GM23338 (cell line): ENCODE measurements around the gene SSMEM1. TPM values are rescaled to one million over a fixed set of nuclear protein-coding genes. Genes with fewer than 3 reads are reported as not detected.

Source experiments
- ATAC-seq: fragments of 200-7000 bp; cut with Tn5 transposase; 3 replicates; pipeline ENCODE4 v1.9.1; 2020
- DNase-seq: peaks from one replicate; pipeline ENCODE4 v3.0.0-alpha.2; 2015; ENCODE audit warnings: low spot score
- H2AFZ ChIP-seq: fragments of 200-600 bp; sonication (generic); 2 replicates; pipeline ENCODE4 v1.8.0; 2016; ENCODE audit warnings: antibody characterized with exemption, mild to moderate bottlenecking, moderate library complexity
- H3F3A ChIP-seq: fragments of 200-600 bp; sonication (generic); replicated peaks from 2 replicates; pipeline ENCODE4 v1.8.0; 2017; ENCODE audit warnings: antibody characterized with exemption, mixed run types, low read depth
- H3K27ac ChIP-seq: fragments of 200-600 bp; sonication (generic); 2 replicates; pipeline ENCODE4 v1.6.1; 2016; ENCODE audit warnings: low read depth
- H3K27me3 ChIP-seq: fragments of 200-600 bp; sonication (generic); 2 replicates; pipeline ENCODE4 v1.8.0; 2016; ENCODE audit warnings: mild to moderate bottlenecking, mixed run types, moderate library complexity; ENCODE audit not compliant: insufficient read depth
- H3K36me3 ChIP-seq: fragments of 200-600 bp; sonication (generic); 2 replicates; pipeline ENCODE4 v1.8.0; 2016; ENCODE audit warnings: mild to moderate bottlenecking; ENCODE audit not compliant: insufficient read depth
- H3K4me1 ChIP-seq: fragments of 200-600 bp; sonication (generic); 2 replicates; pipeline ENCODE4 v1.8.0; 2016; ENCODE audit warnings: mild to moderate bottlenecking, moderate library complexity; ENCODE audit not compliant: insufficient read depth
- H3K4me2 ChIP-seq: fragments of 200-600 bp; sonication (generic); 2 replicates; pipeline ENCODE4 v1.7.1; 2017; ENCODE audit warnings: mixed run types
- H3K4me3 ChIP-seq: fragments of 200-600 bp; sonication (generic); 2 replicates; pipeline ENCODE4 v1.6.1; 2016; ENCODE audit warnings: mixed run types
- H3K79me2 ChIP-seq: fragments of 200-600 bp; sonication (generic); replicated peaks from 2 replicates; pipeline ENCODE4 v1.8.0; 2017; ENCODE audit warnings: mild to moderate bottlenecking; ENCODE audit not compliant: insufficient read depth
- H3K9me2 ChIP-seq: fragments of 200-600 bp; sonication (generic); 2 replicates; pipeline ENCODE4 v1.8.0; 2017; ENCODE audit not compliant: insufficient read depth
- H4K20me1 ChIP-seq: fragments of 200-600 bp; sonication (generic); replicated peaks from 2 replicates; pipeline ENCODE4 v1.8.0; 2017; ENCODE audit warnings: mild to moderate bottlenecking; ENCODE audit not compliant: insufficient read depth
- H3K27ac Mint-ChIP-seq: 2 replicates; pipeline ENCODE4 v1.8.0; 2020; ENCODE audit warnings: inconsistent platforms, mild to moderate bottlenecking, moderate library complexity, mixed read lengths
- H3K27me3 Mint-ChIP-seq: 3 replicates; pipeline ENCODE4 v1.8.0; 2022; ENCODE audit warnings: low read depth, mild to moderate bottlenecking, moderate library complexity, mixed read lengths, inconsistent platforms; ENCODE audit not compliant: insufficient read depth, poor library complexity
- H3K36me3 Mint-ChIP-seq: 3 replicates; pipeline ENCODE4 v1.8.0; 2021; ENCODE audit warnings: low read depth, mild to moderate bottlenecking, inconsistent platforms, moderate library complexity, mixed read lengths
- H3K4me1 Mint-ChIP-seq: 3 replicates; pipeline ENCODE4 v1.8.0; 2020; ENCODE audit warnings: mild to moderate bottlenecking, inconsistent platforms, mixed read lengths
- H3K4me3 Mint-ChIP-seq: 3 replicates; pipeline ENCODE4 v1.8.0; 2021; ENCODE audit warnings: moderate library complexity, mild to moderate bottlenecking, inconsistent platforms, mixed read lengths
- H3K9me3 Mint-ChIP-seq: 3 replicates; pipeline ENCODE4 v1.8.0; 2020; ENCODE audit warnings: moderate library complexity, mild to moderate bottlenecking, inconsistent platforms, mixed read lengths
- CREB1 ChIP-seq: fragments of 250-450 bp; sonication (Bioruptor Pico); IDR thresholded peaks from 2 replicates; pipeline ENCODE4 v1.5.0; 2020; ENCODE audit warnings: low read depth, mild to moderate bottlenecking, moderate library complexity
- CTCF ChIP-seq, 2 experiments: fragments of 200-600 bp in 1 of 2; sonication (generic) in 1 of 2; conservative IDR thresholded peaks; 2 replicates each; pipeline versions ENCODE4 v1.5.1 to v1.6.1; 2016 to 2017; ENCODE audit warnings: antibody characterized with exemption in 2 of 2, low read depth in 2 of 2, mild to moderate bottlenecking in 2 of 2, moderate library complexity in 1 of 2
- ETS1 ChIP-seq: IDR thresholded peaks from 2 replicates; pipeline ENCODE4 v1.6.1; 2016; ENCODE audit warnings: antibody characterized with exemption
- EZH2 ChIP-seq: fragments of 200-600 bp; sonication (generic); IDR thresholded peaks from one replicate; pipeline ENCODE4 v1.8.0; 2017; ENCODE audit warnings: antibody characterized with exemption, mild to moderate bottlenecking, low read depth; ENCODE audit not compliant: unreplicated experiment
- EZH2phosphoT487 ChIP-seq: fragments of 200-600 bp; sonication (generic); IDR thresholded peaks from one replicate; pipeline ENCODE4 v1.8.1; 2018; ENCODE audit warnings: antibody characterized with exemption; ENCODE audit not compliant: unreplicated experiment
- JUNB ChIP-seq: IDR thresholded peaks from one replicate; pipeline ENCODE4 v1.6.1; 2016; ENCODE audit warnings: antibody characterized with exemption; ENCODE audit not compliant: unreplicated experiment
- NANOG ChIP-seq: IDR thresholded peaks from 2 replicates; pipeline ENCODE4 v1.6.1; 2016; ENCODE audit warnings: antibody characterized with exemption, borderline replicate concordance
- POLR2AphosphoS5 ChIP-seq: IDR thresholded peaks from 2 replicates; pipeline ENCODE4 v1.6.1; 2016; ENCODE audit warnings: antibody characterized with exemption, low read depth
- REST ChIP-seq: IDR thresholded peaks from one replicate; pipeline ENCODE4 v1.6.1; 2018; ENCODE audit warnings: antibody characterized with exemption; ENCODE audit not compliant: unreplicated experiment
- STAT1 ChIP-seq: IDR thresholded peaks from one replicate; pipeline ENCODE4 v1.6.1; 2016; ENCODE audit warnings: antibody characterized with exemption; ENCODE audit not compliant: unreplicated experiment
- ZNF114 ChIP-seq: fragments of 250-450 bp; sonication (Bioruptor Pico); IDR thresholded peaks from 2 replicates; pipeline ENCODE4 v1.5.0; 2020; ENCODE audit warnings: mild to moderate bottlenecking, moderate library complexity
- ZNF331 ChIP-seq: fragments of 250-450 bp; sonication (Bioruptor Pico); IDR thresholded peaks from 2 replicates; pipeline ENCODE4 v1.5.0; 2020; ENCODE audit warnings: low read depth, mild to moderate bottlenecking, moderate library complexity
- ZNF462 ChIP-seq: fragments of 250-450 bp; sonication (Bioruptor Pico); IDR thresholded peaks from 2 replicates; pipeline ENCODE4 v1.5.0; 2020; ENCODE audit warnings: mild to moderate bottlenecking, moderate library complexity
- polyA plus RNA-seq: library from polyadenylated mRNA; unstranded; fragments of >200 nt; fragmentation: Nextera tagmentation; extraction: Ambion mirVana; gene quantifications from 2 replicates; pipeline ENCODE4 v1.2.1, GENCODE V29; 2016
- total RNA-seq: library from RNA; depleted of rRNA; stranded (reverse); fragments of >200 nt; shearing (Covaris generic); gene quantifications from 2 replicates; pipeline ENCODE4 v1.2.3, GENCODE V29; 2014

Gene SSMEM1
- total and polyA plus RNA-seq, 2 experiments from 2014 or later: not detected

GRCh38 chr7:130197094-130197493, 10.6 kb upstream of the SSMEM1 start:
- no peaks in the 10 kb centered on the region for H3F3A ChIP-seq
- peaks cover 58% of the 10 kb centered on the region for H3K36me3 Mint-ChIP-seq
- no peaks in the 10 kb centered on the region for H4K20me1 ChIP-seq
- H3K79me2 ChIP-seq: no peaks in the 10 kb centered on the region
- no peak overlapping the region for H3K27ac ChIP-seq
- no peak overlapping the region for H2AFZ ChIP-seq
- H3K27me3 Mint-ChIP-seq: peaks cover 4% of the 10 kb centered on the region
- H3K9me3 Mint-ChIP-seq: no peaks in the 10 kb centered on the region
- DNase-seq (no peak), ATAC-seq (no peak)
- peaks cover 18% of the 10 kb centered on the region for H3K36me3 ChIP-seq
- no peaks in the 10 kb centered on the region for H3K27me3 ChIP-seq
- no peak overlapping the region for H3K4me3 ChIP-seq
- no peaks in the 10 kb centered on the region for H3K9me2 ChIP-seq
- H3K4me1 Mint-ChIP-seq: no peaks in the 10 kb centered on the region
- no peak overlapping the region for H3K4me3 Mint-ChIP-seq
- no peak overlapping the region for H3K4me2 ChIP-seq
- no peak overlapping the region for H3K27ac Mint-ChIP-seq
- no peak for TF ChIP-seq ZNF114 (CRISPR knock-in tag)
- TF ChIP-seq ETS1: no peak
- no peak for TF ChIP-seq CTCF (conservative IDR thresholded peaks at IDR 0.05; ENCODE audit: low read depth in 2 of 2)
- TF ChIP-seq ZNF462 (CRISPR knock-in tag): no peak
- TF ChIP-seq ZNF331 (CRISPR knock-in tag): no peak
- no peak for TF ChIP-seq CREB1
- no peak for TF ChIP-seq REST
- TF ChIP-seq NANOG: no peak
- no peak for TF ChIP-seq EZH2
- no peak for TF ChIP-seq POLR2AphosphoS5
- TF ChIP-seq EZH2phosphoT487: no peak
- TF ChIP-seq STAT1: no peak
- no peak for TF ChIP-seq JUNB
- H3K4me1 ChIP-seq: no peaks in the 10 kb centered on the region
